HFF-Myc (cell line): Measurements from ENCODE around the gene FNDC5.

Experiments used
- DNase-seq: peaks from one replicate; pipeline ENCODE4 v3.0.0-alpha.2; 2011; ENCODE audit warnings: low read depth; ENCODE audit errors: extremely low read depth
- H3K4me3 ChIP-seq: replicated peaks from 2 replicates; pipeline ENCODE4 v1.5.1; 2011; ENCODE audit warnings: low read depth, mild to moderate bottlenecking, control low read depth, low read length
- CTCF ChIP-seq: IDR thresholded peaks from 2 replicates; pipeline ENCODE4 v1.5.1; 2012; ENCODE audit warnings: mild to moderate bottlenecking, low read depth, low read length, control low read depth; ENCODE audit errors: missing control alignments

FNDC5 gene

DNA sequence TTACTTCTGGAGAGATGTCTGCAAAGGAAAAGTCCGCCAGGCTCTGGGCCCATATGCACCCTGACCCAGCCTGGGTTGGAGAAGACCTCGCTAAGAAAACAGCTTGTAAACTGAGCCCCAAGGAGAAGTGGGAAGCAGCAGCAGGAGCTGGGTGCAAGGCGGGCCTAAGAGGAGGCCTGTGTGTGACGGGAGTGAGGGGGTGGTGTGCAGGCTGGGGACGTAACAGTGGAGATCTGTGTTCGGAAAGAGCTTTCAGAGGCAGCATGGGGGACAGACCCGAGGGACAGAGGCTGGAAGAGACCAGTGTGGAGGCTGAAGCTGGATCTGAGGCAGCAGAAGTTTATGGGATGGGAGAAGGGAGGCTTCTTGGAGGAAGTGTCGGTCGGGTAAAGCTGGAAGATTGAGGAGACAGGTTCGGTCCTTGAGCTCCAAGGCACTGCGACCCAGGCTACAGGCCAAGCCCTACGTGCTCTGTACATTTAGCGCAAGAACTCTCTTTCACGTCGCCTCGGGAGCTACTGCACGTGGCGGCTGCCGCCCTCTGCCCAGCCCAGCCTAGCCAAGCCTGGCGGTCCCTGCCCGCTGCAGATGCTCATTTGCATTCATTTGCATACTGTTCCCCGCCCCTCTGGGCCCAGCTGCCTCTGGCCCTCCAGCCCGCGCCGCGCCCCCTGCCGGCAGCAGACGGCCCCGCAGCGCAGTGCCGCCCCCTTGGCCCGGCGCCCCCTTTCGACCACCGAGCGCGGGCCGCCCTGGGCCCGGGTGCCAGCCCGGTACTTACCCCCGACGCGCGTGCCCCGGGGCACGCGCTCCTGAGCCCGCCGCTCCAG lies 21.9 kb upstream of the FNDC5 start:
- H3K4me3 ChIP-seq: peak overlapping the region; percentile 31
- no peak for DNase-seq
- peak; percentile 30 for TF ChIP-seq CTCF

DNA sequence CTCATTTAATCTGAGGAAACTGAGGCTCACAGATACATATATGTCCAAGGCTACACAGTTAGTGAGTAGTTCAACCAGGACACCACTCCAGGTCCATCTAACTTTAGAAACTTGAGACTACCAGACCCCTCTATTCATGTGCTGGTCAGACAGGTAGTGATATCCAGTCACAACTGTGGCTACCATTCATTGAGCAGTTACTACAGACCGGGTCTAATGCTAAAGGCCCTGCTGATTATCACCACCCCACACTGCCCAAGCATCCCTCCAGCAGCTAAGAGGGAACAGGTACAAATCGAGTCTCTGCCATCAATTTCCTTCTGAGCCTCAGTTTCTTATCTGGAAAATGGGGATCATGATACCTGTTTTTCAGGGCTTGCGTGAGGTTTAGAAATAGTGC lies 20.9 kb upstream of the FNDC5 start:
- H3K4me3 ChIP-seq: no peak overlapping the region
- DNase-seq: no peak
- TF ChIP-seq CTCF: no peak

- no peak for TF ChIP-seq CTCF
- H3K4me3 ChIP-seq: no peak overlapping the region
- no peak for DNase-seq
Measured at GRCh38 chr1:32891241-32891570, 20.5 kb upstream of the FNDC5 start.

GRCh38 chr1:32890516-32891240 lies 20.0 kb upstream of the FNDC5 start:
- H3K4me3 ChIP-seq: no peak overlapping the region
- no peak for DNase-seq
- TF ChIP-seq CTCF: no peak

DNA sequence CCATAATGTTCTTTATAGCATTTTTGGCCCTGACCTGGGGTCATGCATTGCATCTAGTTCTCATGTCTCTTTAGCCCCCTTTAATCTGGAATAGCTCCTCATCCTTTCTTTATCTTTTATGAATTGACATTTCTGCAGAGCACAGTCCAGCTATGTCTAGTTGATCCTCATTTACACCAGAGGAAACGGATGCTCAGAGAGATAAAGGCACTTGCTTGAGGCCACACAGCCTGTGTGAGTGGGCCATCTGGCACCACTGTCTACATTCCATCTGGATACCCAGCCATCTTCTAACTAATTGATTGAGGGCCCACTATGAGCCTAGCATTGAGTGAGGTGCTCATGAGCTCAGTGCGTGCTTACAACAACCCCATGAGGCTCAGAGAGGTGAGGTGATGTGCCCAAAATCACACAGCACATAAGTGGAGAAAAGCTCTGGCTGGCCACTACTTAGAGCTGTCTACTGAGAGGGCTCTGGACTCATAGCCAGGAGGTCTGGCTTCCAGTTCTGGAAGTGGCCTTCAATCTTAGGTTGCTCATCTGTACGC lies 19.1 kb upstream of the FNDC5 start:
- H3K4me3 ChIP-seq: no peak overlapping the region
- DNase-seq: no peak
- no peak for TF ChIP-seq CTCF

DNA sequence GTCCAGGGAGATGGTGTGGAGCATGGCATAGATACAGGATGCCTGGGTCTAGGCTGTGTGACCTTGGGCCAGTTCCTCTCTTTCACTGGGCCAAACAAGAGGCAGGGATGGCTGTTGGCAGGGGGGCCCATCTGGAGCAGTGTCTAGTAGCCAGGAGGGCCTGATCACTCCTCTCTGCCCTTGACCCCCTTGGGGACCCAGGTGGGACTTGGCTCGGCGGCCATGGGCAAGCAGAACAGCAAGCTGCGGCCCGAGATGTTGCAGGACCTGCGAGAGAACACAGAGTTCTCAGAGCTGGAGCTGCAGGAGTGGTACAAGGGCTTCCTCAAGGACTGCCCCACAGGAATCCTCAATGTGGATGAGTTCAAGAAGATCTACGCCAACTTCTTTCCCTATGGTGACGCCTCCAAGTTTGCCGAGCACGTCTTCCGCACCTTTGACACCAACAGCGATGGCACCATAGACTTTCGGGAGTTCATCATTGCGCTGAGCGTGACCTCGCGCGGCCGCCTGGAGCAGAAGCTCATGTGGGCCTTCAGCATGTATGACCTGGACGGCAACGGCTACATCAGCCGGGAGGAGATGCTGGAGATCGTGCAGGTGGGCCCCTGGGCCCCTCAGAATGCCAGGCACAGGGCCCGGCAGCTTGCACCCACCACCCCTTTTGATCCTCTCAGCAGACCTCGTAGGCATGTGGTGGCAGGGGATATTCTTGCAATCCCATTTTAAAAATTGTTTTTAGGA lies 18.1 kb upstream of the FNDC5 start:
- no peak overlapping the region for H3K4me3 ChIP-seq
- DNase-seq: no peak
- TF ChIP-seq CTCF: no peak
